Measurements from ENCODE around the gene ATRNL1. TPM values are rescaled to one million over a fixed set of nuclear protein-coding genes. Genes with fewer than 3 reads are reported as not detected.

The ATRNL1 gene
- total and polyA plus RNA-seq, 2 experiments from 2014 or later, result 5.9 to 17.4 TPM

DNA sequence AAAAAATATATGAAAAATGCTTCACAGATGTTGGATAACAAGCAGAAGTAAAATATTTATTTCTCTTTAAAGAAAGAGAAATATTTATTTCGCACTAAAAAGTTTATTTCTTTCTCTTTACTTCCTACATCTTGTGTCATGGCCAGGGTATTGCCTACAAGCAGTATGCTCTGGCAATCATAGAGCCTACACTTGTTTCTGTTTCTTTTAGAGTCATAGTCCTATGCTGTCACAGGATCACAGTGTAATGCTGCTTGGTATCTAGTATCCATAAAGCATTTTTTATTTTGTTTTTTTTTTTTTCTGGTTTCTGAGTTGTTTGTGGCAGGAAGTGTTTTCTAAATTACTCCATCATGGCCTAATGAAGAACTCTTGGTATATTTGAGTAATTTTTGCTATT, 116.0 kb downstream of the ATRNL1 start:
- H3K9me2 ChIP-seq (replicated peaks; ENCODE audit: insufficient read depth), result no peaks in the 10 kb centered on the region
- H3K4me3 ChIP-seq, result no peak overlapping the region
- H3K4me1 ChIP-seq (ENCODE audit: insufficient read depth), result no peaks in the 10 kb centered on the region
- no peak overlapping the region for H3K4me2 ChIP-seq
- TF ChIP-seq, protein P1, sequence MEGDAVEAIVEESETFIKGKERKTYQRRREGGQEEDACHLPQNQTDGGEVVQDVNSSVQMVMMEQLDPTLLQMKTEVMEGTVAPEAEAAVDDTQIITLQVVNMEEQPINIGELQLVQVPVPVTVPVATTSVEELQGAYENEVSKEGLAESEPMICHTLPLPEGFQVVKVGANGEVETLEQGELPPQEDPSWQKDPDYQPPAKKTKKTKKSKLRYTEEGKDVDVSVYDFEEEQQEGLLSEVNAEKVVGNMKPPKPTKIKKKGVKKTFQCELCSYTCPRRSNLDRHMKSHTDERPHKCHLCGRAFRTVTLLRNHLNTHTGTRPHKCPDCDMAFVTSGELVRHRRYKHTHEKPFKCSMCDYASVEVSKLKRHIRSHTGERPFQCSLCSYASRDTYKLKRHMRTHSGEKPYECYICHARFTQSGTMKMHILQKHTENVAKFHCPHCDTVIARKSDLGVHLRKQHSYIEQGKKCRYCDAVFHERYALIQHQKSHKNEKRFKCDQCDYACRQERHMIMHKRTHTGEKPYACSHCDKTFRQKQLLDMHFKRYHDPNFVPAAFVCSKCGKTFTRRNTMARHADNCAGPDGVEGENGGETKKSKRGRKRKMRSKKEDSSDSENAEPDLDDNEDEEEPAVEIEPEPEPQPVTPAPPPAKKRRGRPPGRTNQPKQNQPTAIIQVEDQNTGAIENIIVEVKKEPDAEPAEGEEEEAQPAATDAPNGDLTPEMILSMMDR (IDR thresholded peaks at IDR 0.05; ENCODE audit: poor library complexity), result no peak
- TF ChIP-seq EZH2phosphoT487 (IDR thresholded peaks at IDR 0.05; ENCODE audit: low read depth, severe bottlenecking, unreplicated experiment) (no peak), EZH2 (IDR thresholded peaks at IDR 0.05; ENCODE audit: borderline replicate concordance) (no peak)
- H2AFZ ChIP-seq, result no peak overlapping the region
- no peaks in the 10 kb centered on the region for H3K36me3 ChIP-seq (replicated peaks; ENCODE audit: insufficient read depth, low read depth)
- no peaks in the 10 kb centered on the region for H3K27me3 ChIP-seq
- 89% methylated on average over 1 of the region's 1 CpG for WGBS (ENCODE audit: low lambda C conversion rate, missing lambda C conversion rate)
- no peaks in the 10 kb centered on the region for H4K20me1 ChIP-seq (ENCODE audit: insufficient read depth, poor library complexity, severe bottlenecking)
- no peak overlapping the region for H3K27ac ChIP-seq
- H3K79me2 ChIP-seq, result no peaks in the 10 kb centered on the region
- no peaks in the 10 kb centered on the region for H3K9me3 ChIP-seq (ENCODE audit: low read depth)
- no peak for DNase-seq (ENCODE audit: low spot score)

DNA sequence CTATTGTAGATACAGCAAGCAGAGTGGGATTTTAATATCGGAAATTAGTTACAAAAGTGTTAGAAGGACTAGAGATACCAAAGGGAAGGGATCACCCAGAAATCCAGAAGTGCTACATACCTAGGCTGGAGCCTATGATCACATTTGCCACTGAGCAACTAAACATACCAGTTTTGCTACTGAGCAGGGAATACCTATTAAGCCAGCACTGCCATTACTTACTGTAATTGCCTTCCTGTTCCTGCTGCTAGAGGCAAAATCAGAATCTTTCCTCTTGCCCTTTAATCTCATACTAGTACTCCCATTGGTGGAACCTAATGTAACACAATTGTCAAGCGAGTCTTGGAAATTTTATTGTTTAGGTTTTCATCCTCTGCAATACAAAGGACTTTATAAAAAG, 121.7 kb downstream of the ATRNL1 start:
- no peaks in the 10 kb centered on the region for H3K27me3 ChIP-seq
- H3K9me2 ChIP-seq (replicated peaks; ENCODE audit: insufficient read depth), result no peaks in the 10 kb centered on the region
- no peak overlapping the region for H3K4me2 ChIP-seq
- H2AFZ ChIP-seq, result no peak overlapping the region
- WGBS (ENCODE audit: low lambda C conversion rate, missing lambda C conversion rate), result 80% methylated on average over 2 of the region's 2 CpGs
- no peaks in the 10 kb centered on the region for H3K4me1 ChIP-seq (ENCODE audit: insufficient read depth)
- H4K20me1 ChIP-seq (ENCODE audit: insufficient read depth, poor library complexity, severe bottlenecking), result no peaks in the 10 kb centered on the region
- H3K9me3 ChIP-seq (ENCODE audit: low read depth), result no peaks in the 10 kb centered on the region
- TF ChIP-seq EZH2 (IDR thresholded peaks at IDR 0.05; ENCODE audit: borderline replicate concordance) (no peak), EZH2phosphoT487 (IDR thresholded peaks at IDR 0.05; ENCODE audit: low read depth, severe bottlenecking, unreplicated experiment) (no peak)
- TF ChIP-seq, protein P1 (IDR thresholded peaks at IDR 0.05; ENCODE audit: poor library complexity), result no peak
- H3K36me3 ChIP-seq (replicated peaks; ENCODE audit: insufficient read depth, low read depth), result no peaks in the 10 kb centered on the region
- no peak for DNase-seq (ENCODE audit: low spot score)
- H3K4me3 ChIP-seq, result no peak overlapping the region
- H3K79me2 ChIP-seq, result no peaks in the 10 kb centered on the region
- H3K27ac ChIP-seq, result no peak overlapping the region

DNA sequence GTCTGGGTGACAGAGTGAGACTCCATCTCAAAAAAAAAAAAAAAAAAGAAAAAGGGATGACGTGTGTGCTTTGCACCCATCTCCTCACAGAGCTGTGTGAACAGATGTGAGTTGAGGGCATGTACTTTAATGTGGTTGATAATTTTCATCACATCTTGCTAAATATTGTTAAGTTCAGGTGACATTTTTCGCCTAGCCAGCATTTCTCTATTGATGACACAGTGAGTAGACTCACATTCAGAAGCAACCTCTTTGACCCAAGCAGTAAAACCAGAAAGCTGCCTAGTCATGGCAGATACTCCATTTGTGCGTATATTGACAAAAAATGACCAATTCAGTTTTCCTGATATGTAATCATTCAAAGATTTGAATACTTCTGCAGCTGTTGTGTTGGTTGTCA, 126.0 kb downstream of the ATRNL1 start:
- DNase-seq (ENCODE audit: low spot score), result no peak
- H3K9me3 ChIP-seq (ENCODE audit: low read depth), result no peaks in the 10 kb centered on the region
- no peaks in the 10 kb centered on the region for H3K9me2 ChIP-seq (replicated peaks; ENCODE audit: insufficient read depth)
- no peak overlapping the region for H2AFZ ChIP-seq
- H3K27ac ChIP-seq, result no peak overlapping the region
- H3K27me3 ChIP-seq, result no peaks in the 10 kb centered on the region
- no peak overlapping the region for H3K4me2 ChIP-seq
- TF ChIP-seq EZH2 (IDR thresholded peaks at IDR 0.05; ENCODE audit: borderline replicate concordance), result no peak
- TF ChIP-seq, protein P1 (IDR thresholded peaks at IDR 0.05; ENCODE audit: poor library complexity), result no peak
- TF ChIP-seq EZH2phosphoT487 (IDR thresholded peaks at IDR 0.05; ENCODE audit: low read depth, severe bottlenecking, unreplicated experiment), result no peak
- H3K4me3 ChIP-seq, result no peak overlapping the region
- H3K36me3 ChIP-seq (replicated peaks; ENCODE audit: insufficient read depth, low read depth), result no peaks in the 10 kb centered on the region
- 89% methylated on average over 3 of the region's 3 CpGs for WGBS (ENCODE audit: low lambda C conversion rate, missing lambda C conversion rate)
- H3K79me2 ChIP-seq, result no peaks in the 10 kb centered on the region
- H3K4me1 ChIP-seq (ENCODE audit: insufficient read depth), result no peaks in the 10 kb centered on the region
- H4K20me1 ChIP-seq (ENCODE audit: insufficient read depth, poor library complexity, severe bottlenecking), result no peaks in the 10 kb centered on the region

DNA sequence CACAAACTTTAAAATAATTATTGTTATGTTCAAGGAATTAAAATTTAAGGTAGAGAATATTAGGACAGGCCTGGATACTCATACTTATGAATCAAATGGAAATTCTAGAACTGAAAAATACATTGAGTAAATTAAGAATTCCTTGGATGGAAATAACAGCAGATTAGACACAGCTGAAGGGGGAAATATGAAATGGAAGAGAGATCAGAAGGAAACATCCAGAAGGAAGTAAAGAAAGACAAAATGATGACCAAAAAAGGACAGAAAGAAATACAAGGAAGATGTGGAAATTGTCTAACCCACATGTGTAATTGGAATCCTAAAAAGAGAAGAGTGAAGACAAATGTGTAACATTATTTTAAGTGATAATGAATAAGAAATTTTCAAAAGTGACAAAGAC, 128.9 kb downstream of the ATRNL1 start:
- TF ChIP-seq, protein P1 (IDR thresholded peaks at IDR 0.05; ENCODE audit: poor library complexity), result no peak
- TF ChIP-seq EZH2 (IDR thresholded peaks at IDR 0.05; ENCODE audit: borderline replicate concordance), result no peak
- TF ChIP-seq EZH2phosphoT487 (IDR thresholded peaks at IDR 0.05; ENCODE audit: low read depth, severe bottlenecking, unreplicated experiment), result no peak
- Histone ChIP-seq H3K4me3 (no peak overlapping the region), H3K4me2 (no peak overlapping the region), H4K20me1 (ENCODE audit: insufficient read depth, poor library complexity, severe bottlenecking) (no peaks in the 10 kb centered on the region), H3K9me3 (ENCODE audit: low read depth) (no peaks in the 10 kb centered on the region), H3K9me2 (replicated peaks; ENCODE audit: insufficient read depth) (no peaks in the 10 kb centered on the region), H3K79me2 (no peaks in the 10 kb centered on the region), H3K4me1 (ENCODE audit: insufficient read depth) (no peaks in the 10 kb centered on the region), H2AFZ (no peak overlapping the region), H3K27ac (no peak overlapping the region), H3K27me3 (no peaks in the 10 kb centered on the region), H3K36me3 (replicated peaks; ENCODE audit: insufficient read depth, low read depth) (no peaks in the 10 kb centered on the region)
- no peak for DNase-seq (ENCODE audit: low spot score)

Data from hepatocyte (in vitro differentiated cells).